AG04449 (cell line): ENCODE results near the gene SULT6B1.
"Not testable (repeated sequence)": the region's sequence is repeated elsewhere in the genome, so short reads cannot be mapped to it uniquely, and the experiment has no call there.

Source experiments
- CTCF ChIA-PET: fragments of 350-600 bp; formaldehyde crosslinking; extraction: SDS; loops from one replicate; lab custom pipeline; 2021; ENCODE audit warnings: antibody characterized with exemption; lab: Yijun Ruan, JAX
- POLR2A ChIA-PET: fragments of 400-600, 350-600 bp; formaldehyde crosslinking; extraction: SDS; loops from one replicate; lab custom pipeline; 2020; ENCODE audit warnings: antibody characterized with exemption, inconsistent platforms; lab: Yijun Ruan, JAX
- DNase-seq: peaks from one replicate; pipeline ENCODE4 v3.0.0-alpha.2; 2010; ENCODE audit warnings: low read depth, low spot score
- H3K4me3 ChIP-seq: 2 replicates; pipeline ENCODE4 v1.5.1; 2011; ENCODE audit warnings: low read depth, mild to moderate bottlenecking, control low read depth, low read length
- TF ChIP-seq, protein P1 (sequence below): IDR thresholded peaks from one replicate; pipeline ENCODE4 v1.5.1; 2011; ENCODE audit warnings: mild to moderate bottlenecking, moderate library complexity, low read length, control low read depth, inconsistent platforms; ENCODE audit not compliant: insufficient read depth; ENCODE audit errors: missing control alignments

Gene SULT6B1

DNA sequence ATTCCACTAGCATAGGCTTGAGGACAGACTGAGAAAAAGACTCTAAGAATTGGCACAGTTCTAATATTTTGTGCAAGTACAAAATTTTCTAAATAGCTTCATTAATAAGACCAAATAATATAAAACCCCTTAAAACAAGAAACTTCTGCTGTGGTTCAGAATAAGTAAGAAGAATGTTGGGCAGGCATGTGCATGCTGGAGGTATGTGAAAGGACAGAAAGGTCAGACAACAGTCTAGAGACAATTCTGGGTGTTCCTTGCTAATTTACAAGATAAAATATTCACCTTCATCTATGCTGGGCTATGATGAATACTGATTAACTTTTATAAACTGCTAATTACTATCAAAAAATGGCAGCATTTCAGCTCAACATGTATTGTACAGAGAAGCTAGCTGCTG lies 22.7 kb upstream of the SULT6B1 start:
- no peak overlapping the region for H3K4me3 ChIP-seq
- CTCF ChIA-PET = interaction anchor here (0.7 to 1.0 kb wide), 2 partner anchors 11 to 13 kb away, joined by 3 read pairs; no protein-coding TSS in a partner anchor
- TF ChIP-seq, protein P1, sequence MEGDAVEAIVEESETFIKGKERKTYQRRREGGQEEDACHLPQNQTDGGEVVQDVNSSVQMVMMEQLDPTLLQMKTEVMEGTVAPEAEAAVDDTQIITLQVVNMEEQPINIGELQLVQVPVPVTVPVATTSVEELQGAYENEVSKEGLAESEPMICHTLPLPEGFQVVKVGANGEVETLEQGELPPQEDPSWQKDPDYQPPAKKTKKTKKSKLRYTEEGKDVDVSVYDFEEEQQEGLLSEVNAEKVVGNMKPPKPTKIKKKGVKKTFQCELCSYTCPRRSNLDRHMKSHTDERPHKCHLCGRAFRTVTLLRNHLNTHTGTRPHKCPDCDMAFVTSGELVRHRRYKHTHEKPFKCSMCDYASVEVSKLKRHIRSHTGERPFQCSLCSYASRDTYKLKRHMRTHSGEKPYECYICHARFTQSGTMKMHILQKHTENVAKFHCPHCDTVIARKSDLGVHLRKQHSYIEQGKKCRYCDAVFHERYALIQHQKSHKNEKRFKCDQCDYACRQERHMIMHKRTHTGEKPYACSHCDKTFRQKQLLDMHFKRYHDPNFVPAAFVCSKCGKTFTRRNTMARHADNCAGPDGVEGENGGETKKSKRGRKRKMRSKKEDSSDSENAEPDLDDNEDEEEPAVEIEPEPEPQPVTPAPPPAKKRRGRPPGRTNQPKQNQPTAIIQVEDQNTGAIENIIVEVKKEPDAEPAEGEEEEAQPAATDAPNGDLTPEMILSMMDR = no peak
- POLR2A ChIA-PET = no interaction called here
- no peak for DNase-seq

- H3K4me3 ChIP-seq, DNase-seq, POLR2A ChIA-PET: not testable (repeated sequence)
- CTCF ChIA-PET = interaction anchor here (1.1 kb wide), 1 partner anchor 13 kb away, joined by 3 read pairs; no protein-coding TSS in a partner anchor
Observed at GRCh38 chr2:37206760-37207159, 18.3 kb upstream of the SULT6B1 start.

DNA sequence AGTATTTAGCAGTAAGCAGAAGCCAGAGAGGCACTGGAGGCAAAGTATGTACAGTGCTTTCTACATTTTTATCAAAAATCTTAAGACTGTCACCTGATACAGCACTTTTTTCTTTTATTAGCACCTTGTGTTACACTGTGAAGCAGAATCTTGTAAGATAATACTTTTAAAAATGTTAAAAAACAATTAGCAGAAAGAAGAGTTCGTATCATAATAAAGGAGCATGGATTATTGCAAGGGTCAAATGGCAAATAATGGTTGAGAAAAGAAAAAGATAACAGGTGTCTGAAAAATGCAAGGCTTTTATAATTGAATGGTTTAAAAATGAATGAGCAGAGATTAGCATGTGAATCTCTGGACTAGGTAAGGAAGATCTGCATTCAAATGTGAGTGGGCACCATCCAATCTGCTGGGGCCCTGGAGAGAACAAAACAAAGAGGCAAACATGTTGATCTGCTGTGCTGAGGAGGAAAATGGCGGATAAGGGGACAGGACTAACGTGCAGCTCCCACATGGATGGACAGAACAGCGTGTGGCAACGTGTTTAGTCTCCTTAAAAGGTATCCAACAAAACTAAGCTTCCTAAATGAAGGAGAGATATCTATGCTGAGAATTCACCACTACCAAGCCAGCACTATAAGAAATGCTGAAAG lies 17.3 kb upstream of the SULT6B1 start:
- no peak for DNase-seq
- CTCF ChIA-PET = no interaction called here
- no peak overlapping the region for H3K4me3 ChIP-seq

GRCh38 chr2:37205071-37205661 lies 16.7 kb upstream of the SULT6B1 start:
- CTCF ChIA-PET = interaction anchor here (1.2 kb wide), 1 partner anchor 15 kb away, joined by 3 read pairs; no protein-coding TSS in a partner anchor
- H3K4me3 ChIP-seq, POLR2A ChIA-PET, DNase-seq: not testable (repeated sequence)

More for the DNA sequence above, 17.3 kb upstream of the SULT6B1 start:
- TF ChIP-seq, protein P1 = no peak
- POLR2A ChIA-PET = no interaction called here

GRCh38 chr2:37203708-37204107 lies 15.2 kb upstream of the SULT6B1 start:
- CTCF ChIA-PET = no interaction called here
- TF ChIP-seq, protein P1 = no peak
- no peak for DNase-seq
- no peak overlapping the region for H3K4me3 ChIP-seq
- POLR2A ChIA-PET = no interaction called here

GRCh38 chr2:37201766-37202165 lies 13.3 kb upstream of the SULT6B1 start:
- DNase-seq = no peak
- POLR2A ChIA-PET = no interaction called here
- no peak overlapping the region for H3K4me3 ChIP-seq
- CTCF ChIA-PET = interaction anchor here (1.4 kb wide), 1 partner anchor 12 kb away, joined by 4 read pairs; no protein-coding TSS in a partner anchor
- TF ChIP-seq, protein P1 = no peak

DNA sequence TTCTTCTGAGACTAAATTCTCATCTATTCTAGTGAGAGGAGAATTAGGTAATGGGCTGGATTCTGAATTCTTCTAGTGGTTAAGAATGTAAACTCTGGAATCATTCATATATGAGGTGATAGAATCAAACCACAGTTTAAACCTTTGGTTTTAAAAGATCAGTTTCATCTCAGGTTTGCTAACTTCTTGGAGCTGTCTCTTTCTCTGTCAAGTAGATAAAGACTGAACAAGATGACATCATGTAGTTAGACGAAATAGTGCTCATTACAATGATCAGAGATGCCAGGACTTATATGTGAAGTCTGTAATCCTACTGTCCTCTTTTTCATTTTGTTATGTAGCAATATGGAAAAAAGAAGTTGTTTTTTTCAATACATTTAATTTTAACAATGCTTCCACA lies 12.7 kb upstream of the SULT6B1 start:
- CTCF ChIA-PET = interaction anchor here (1.2 to 1.4 kb wide), 2 partner anchors 11 to 32 kb away, joined by 3 to 4 read pairs; no protein-coding TSS in a partner anchor
- TF ChIP-seq, protein P1 = no peak
- DNase-seq = no peak
- no peak overlapping the region for H3K4me3 ChIP-seq
- POLR2A ChIA-PET = no interaction called here
